WTC11 (cell line): ENCODE measurements around the gene RBM4. TPM values are rescaled to one million over a fixed set of nuclear protein-coding genes. Genes with fewer than 3 reads are reported as not detected.

Experiments used
- ATAC-seq: fragments of 200-7000 bp; cut with Tn5 transposase; 2 replicates; pipeline ENCODE4 v1.10.0; 2021; ENCODE audit warnings: mild to moderate bottlenecking, moderate library complexity
- CTCF ChIA-PET: fragments of 300-600 bp; sonication (Branson Sonifier 250); formaldehyde crosslinking; loops from one replicate; lab custom pipeline; 2021; ENCODE audit warnings: antibody characterized with exemption; lab: Charles Lee
- POLR2A ChIA-PET: fragments of 350-600 bp; sonication (Branson Sonifier 250); formaldehyde crosslinking; loops from one replicate; lab custom pipeline; 2021; ENCODE audit warnings: antibody characterized with exemption; lab: Charles Lee
- DNase-seq: peaks from one replicate; pipeline ENCODE4 v3.0.0; 2021; ENCODE audit warnings: low spot score
- H3K27ac Mint-ChIP-seq: 2 replicates; pipeline ENCODE4 v1.8.0; 2021; ENCODE audit warnings: mixed read lengths
- H3K27me3 Mint-ChIP-seq: 2 replicates; pipeline ENCODE4 v1.8.0; 2021; ENCODE audit warnings: low read depth, mild to moderate bottlenecking, moderate library complexity, mixed read lengths
- H3K36me3 Mint-ChIP-seq: 2 replicates; pipeline ENCODE4 v1.8.0; 2021; ENCODE audit warnings: mixed read lengths
- H3K4me1 Mint-ChIP-seq: 2 replicates; pipeline ENCODE4 v1.8.0; 2022; ENCODE audit warnings: mixed read lengths
- H3K4me3 Mint-ChIP-seq: 2 replicates; pipeline ENCODE4 v1.8.0; 2021; ENCODE audit warnings: mild to moderate bottlenecking, moderate library complexity, mixed read lengths
- H3K9me3 Mint-ChIP-seq: 2 replicates; pipeline ENCODE4 v1.8.0; 2021; ENCODE audit warnings: mixed read lengths
- ATF1 ChIP-seq: sonication (generic); formaldehyde crosslinking; IDR thresholded peaks from 2 replicates; pipeline ENCODE4 v1.8.1; 2023; ENCODE audit warnings: mild to moderate bottlenecking, moderate library complexity, missing genetic modification reagents
- CREM ChIP-seq: sonication (generic); formaldehyde crosslinking; IDR thresholded peaks from 2 replicates; pipeline ENCODE4 v1.8.1; 2022; ENCODE audit warnings: mild to moderate bottlenecking, missing genetic modification reagents, moderate library complexity
- ESRRA ChIP-seq: sonication (generic); formaldehyde crosslinking; IDR thresholded peaks from 2 replicates; pipeline ENCODE4 v1.8.1; 2022; ENCODE audit warnings: mild to moderate bottlenecking, missing genetic modification reagents, borderline replicate concordance
- GABPB1 ChIP-seq: sonication (generic); formaldehyde crosslinking; IDR thresholded peaks from 2 replicates; pipeline ENCODE4 v1.8.1; 2023; ENCODE audit warnings: mild to moderate bottlenecking, missing genetic modification reagents
- JAZF1 ChIP-seq: fragments of 250-450 bp; sonication (Bioruptor Pico); IDR thresholded peaks from 2 replicates; pipeline ENCODE4 v1.9.0; 2021; ENCODE audit warnings: moderate library complexity, mild to moderate bottlenecking, inconsistent platforms
- KAT7 ChIP-seq: sonication (generic); formaldehyde crosslinking; IDR thresholded peaks from 2 replicates; pipeline ENCODE4 v1.8.1; 2023; ENCODE audit warnings: missing genetic modification reagents, mild to moderate bottlenecking, borderline replicate concordance
- NR1H2 ChIP-seq: sonication (generic); formaldehyde crosslinking; IDR thresholded peaks from 2 replicates; pipeline ENCODE4 v1.9.0; 2021; ENCODE audit warnings: mild to moderate bottlenecking, moderate library complexity, missing genetic modification reagents
- OVOL2 ChIP-seq: fragments of 250-450 bp; sonication (Bioruptor Pico); IDR thresholded peaks from 2 replicates; pipeline ENCODE4 v1.9.0; 2021; ENCODE audit warnings: mild to moderate bottlenecking, borderline replicate concordance
- SOX15 ChIP-seq: fragments of 250-450 bp; sonication (Bioruptor Pico); IDR thresholded peaks from 2 replicates; pipeline ENCODE4 v1.9.0; 2021; ENCODE audit warnings: mild to moderate bottlenecking
- TCF7 ChIP-seq: sonication (generic); formaldehyde crosslinking; IDR thresholded peaks from 2 replicates; pipeline ENCODE4 v1.8.0; 2022; ENCODE audit warnings: mild to moderate bottlenecking, low read depth, missing genetic modification reagents, moderate library complexity
- TEAD4 ChIP-seq: sonication (generic); formaldehyde crosslinking; IDR thresholded peaks from 2 replicates; pipeline ENCODE4 v1.8.0; 2022; ENCODE audit warnings: mild to moderate bottlenecking, missing genetic modification reagents
- ZNF138 ChIP-seq: sonication (generic); formaldehyde crosslinking; conservative IDR thresholded peaks from 2 replicates; pipeline ENCODE4 v1.8.1; 2022; ENCODE audit warnings: mild to moderate bottlenecking, moderate library complexity, missing genetic modification reagents
- ZNF423 ChIP-seq: fragments of 250-450 bp; sonication (Bioruptor Pico); IDR thresholded peaks from 2 replicates; pipeline ENCODE4 v2.1.2; 2022; ENCODE audit warnings: mild to moderate bottlenecking, moderate library complexity
- total RNA-seq: library from RNA; stranded (reverse); gene quantifications from 3 replicates; pipeline ENCODE4 v1.2.3, GENCODE V29; 2021
- TF ChIP-seq, protein P1 (sequence below): sonication (generic); formaldehyde crosslinking; IDR thresholded peaks from 2 replicates; pipeline ENCODE4 v1.8.0; 2022; ENCODE audit warnings: mild to moderate bottlenecking, missing genetic modification reagents
- TF ChIP-seq, protein P2 (sequence below): fragments of 250-450 bp; sonication (Bioruptor Pico); IDR thresholded peaks from 2 replicates; pipeline ENCODE4 v1.9.0; 2021; ENCODE audit warnings: mild to moderate bottlenecking
- TF ChIP-seq, protein P3 (sequence below): sonication (generic); formaldehyde crosslinking; IDR thresholded peaks from 2 replicates; pipeline ENCODE4 v1.8.1; 2022; ENCODE audit warnings: low read depth, missing genetic modification reagents, borderline replicate concordance
- TF ChIP-seq, protein P4 (sequence below): sonication (generic); formaldehyde crosslinking; IDR thresholded peaks from 2 replicates; pipeline ENCODE4 v1.8.0; 2023; ENCODE audit warnings: missing genetic modification reagents
- TF ChIP-seq, protein P5 (sequence below): sonication (generic); formaldehyde crosslinking; conservative IDR thresholded peaks from 2 replicates; pipeline ENCODE4 v1.8.1; 2022; ENCODE audit warnings: mild to moderate bottlenecking, missing genetic modification reagents
- TF ChIP-seq, protein P6 (sequence below): fragments of 250-450 bp; sonication (Bioruptor Pico); IDR thresholded peaks from 2 replicates; pipeline ENCODE4 v2.1.2; 2022; ENCODE audit warnings: mild to moderate bottlenecking, moderate library complexity
- TF ChIP-seq, protein P7 (sequence below): sonication (generic); formaldehyde crosslinking; IDR thresholded peaks from 2 replicates; pipeline ENCODE4 v1.8.1; 2022; ENCODE audit warnings: missing genetic modification reagents, borderline replicate concordance

The RBM4 gene
- total RNA-seq, 1 experiment from 2014 or later: 144 TPM

DNA sequence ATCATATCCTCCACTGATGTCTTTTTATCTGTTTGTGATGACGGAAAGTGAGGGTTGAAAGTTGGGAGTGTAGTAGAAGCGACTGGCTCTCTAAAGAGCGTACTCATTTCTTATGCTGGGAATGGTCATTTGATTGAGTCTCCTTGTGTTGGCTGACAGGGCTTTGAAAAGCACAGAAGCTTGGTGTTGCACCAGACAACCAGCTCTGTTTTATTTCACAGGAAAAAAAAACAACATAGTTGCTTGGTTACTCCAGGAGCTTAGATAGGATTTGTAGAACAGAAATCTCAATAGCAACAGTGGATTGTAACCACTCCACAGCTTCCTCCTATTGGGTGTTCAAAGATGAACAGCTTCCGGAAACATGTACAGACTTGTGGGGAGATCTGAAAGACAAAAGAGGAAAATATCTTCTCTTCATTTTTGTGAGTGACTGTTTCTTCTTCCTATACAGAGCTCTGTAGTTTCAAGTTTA lies 19.4 kb upstream of the RBM4 start:
- ChIA-PET CTCF (interaction anchor here (0.6 to 2.0 kb wide), 2 partner anchors 59 to 85 kb away, joined by 3 to 8 read pairs; partner anchors contain the start of gene RBM4B), POLR2A (interaction anchor here (0.6 to 1.0 kb wide), 3 partner anchors 19 to 1654 kb away, joined by 3 to 13 read pairs (median 3); partner anchors contain the start of gene RBM4)
- no peak for TF ChIP-seq ZNF138 (CRISPR knock-in tag)
- TF ChIP-seq CREM (CRISPR knock-in tag): no peak
- no peak for TF ChIP-seq NR1H2 (CRISPR knock-in tag)
- Mint-ChIP-seq H3K36me3 (peaks cover 52% of the 10 kb centered on the region), H3K27me3 (no peaks in the 10 kb centered on the region), H3K9me3 (no peaks in the 10 kb centered on the region), H3K4me1 (peaks cover 36% of the 10 kb centered on the region), H3K4me3 (peak overlapping the region; percentile 98), H3K27ac (peak overlapping the region; percentile 88)
- ATAC-seq (no peak), DNase-seq (no peak)

DNA sequence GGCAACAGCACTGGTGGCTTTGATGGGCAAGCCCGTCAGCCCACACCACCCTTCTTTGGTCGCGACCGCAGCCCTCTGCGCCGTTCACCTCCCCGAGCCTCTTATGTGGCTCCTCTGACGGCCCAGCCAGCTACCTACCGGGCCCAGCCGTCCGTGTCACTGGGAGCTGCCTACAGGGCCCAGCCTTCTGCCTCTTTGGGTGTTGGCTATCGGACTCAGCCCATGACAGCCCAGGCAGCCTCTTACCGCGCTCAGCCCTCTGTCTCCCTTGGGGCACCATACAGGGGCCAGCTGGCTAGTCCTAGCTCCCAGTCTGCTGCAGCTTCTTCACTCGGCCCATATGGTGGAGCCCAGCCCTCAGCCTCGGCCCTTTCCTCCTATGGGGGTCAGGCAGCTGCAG lies 14.1 kb upstream of the RBM4 start:
- H3K27ac Mint-ChIP-seq: no peak overlapping the region
- H3K36me3 Mint-ChIP-seq: peaks cover 73% of the 10 kb centered on the region
- H3K27me3 Mint-ChIP-seq: no peaks in the 10 kb centered on the region
- H3K4me1 Mint-ChIP-seq: peaks cover 16% of the 10 kb centered on the region
- no peak overlapping the region for H3K4me3 Mint-ChIP-seq
- TF ChIP-seq, protein P1, sequence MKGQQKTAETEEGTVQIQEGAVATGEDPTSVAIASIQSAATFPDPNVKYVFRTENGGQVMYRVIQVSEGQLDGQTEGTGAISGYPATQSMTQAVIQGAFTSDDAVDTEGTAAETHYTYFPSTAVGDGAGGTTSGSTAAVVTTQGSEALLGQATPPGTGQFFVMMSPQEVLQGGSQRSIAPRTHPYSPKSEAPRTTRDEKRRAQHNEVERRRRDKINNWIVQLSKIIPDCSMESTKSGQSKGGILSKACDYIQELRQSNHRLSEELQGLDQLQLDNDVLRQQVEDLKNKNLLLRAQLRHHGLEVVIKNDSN (CRISPR knock-in tag): no peak
- TF ChIP-seq, protein P2, sequence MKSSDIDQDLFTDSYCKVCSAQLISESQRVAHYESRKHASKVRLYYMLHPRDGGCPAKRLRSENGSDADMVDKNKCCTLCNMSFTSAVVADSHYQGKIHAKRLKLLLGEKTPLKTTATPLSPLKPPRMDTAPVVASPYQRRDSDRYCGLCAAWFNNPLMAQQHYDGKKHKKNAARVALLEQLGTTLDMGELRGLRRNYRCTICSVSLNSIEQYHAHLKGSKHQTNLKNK (CRISPR knock-in tag): no peak
- no peak for TF ChIP-seq OVOL2 (CRISPR knock-in tag)
- no peak for TF ChIP-seq ESRRA (CRISPR knock-in tag)
- no peak for TF ChIP-seq JAZF1 (CRISPR knock-in tag)
- TF ChIP-seq GABPB1: no peak
- TF ChIP-seq, protein P3, sequence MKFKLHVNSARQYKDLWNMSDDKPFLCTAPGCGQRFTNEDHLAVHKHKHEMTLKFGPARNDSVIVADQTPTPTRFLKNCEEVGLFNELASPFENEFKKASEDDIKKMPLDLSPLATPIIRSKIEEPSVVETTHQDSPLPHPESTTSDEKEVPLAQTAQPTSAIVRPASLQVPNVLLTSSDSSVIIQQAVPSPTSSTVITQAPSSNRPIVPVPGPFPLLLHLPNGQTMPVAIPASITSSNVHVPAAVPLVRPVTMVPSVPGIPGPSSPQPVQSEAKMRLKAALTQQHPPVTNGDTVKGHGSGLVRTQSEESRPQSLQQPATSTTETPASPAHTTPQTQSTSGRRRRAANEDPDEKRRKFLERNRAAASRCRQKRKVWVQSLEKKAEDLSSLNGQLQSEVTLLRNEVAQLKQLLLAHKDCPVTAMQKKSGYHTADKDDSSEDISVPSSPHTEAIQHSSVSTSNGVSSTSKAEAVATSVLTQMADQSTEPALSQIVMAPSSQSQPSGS (CRISPR knock-in tag): no peak
- TF ChIP-seq KAT7 (CRISPR knock-in tag): no peak
- no peak for TF ChIP-seq SOX15
- TF ChIP-seq, protein P4, sequence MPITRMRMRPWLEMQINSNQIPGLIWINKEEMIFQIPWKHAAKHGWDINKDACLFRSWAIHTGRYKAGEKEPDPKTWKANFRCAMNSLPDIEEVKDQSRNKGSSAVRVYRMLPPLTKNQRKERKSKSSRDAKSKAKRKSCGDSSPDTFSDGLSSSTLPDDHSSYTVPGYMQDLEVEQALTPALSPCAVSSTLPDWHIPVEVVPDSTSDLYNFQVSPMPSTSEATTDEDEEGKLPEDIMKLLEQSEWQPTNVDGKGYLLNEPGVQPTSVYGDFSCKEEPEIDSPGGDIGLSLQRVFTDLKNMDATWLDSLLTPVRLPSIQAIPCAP: no peak
- TF ChIP-seq, protein P5, sequence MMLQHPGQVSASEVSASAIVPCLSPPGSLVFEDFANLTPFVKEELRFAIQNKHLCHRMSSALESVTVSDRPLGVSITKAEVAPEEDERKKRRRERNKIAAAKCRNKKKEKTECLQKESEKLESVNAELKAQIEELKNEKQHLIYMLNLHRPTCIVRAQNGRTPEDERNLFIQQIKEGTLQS (CRISPR knock-in tag): no peak
- TF ChIP-seq TEAD4 (CRISPR knock-in tag): no peak
- no peak for TF ChIP-seq ZNF423 (CRISPR knock-in tag)
- TF ChIP-seq, protein P6, sequence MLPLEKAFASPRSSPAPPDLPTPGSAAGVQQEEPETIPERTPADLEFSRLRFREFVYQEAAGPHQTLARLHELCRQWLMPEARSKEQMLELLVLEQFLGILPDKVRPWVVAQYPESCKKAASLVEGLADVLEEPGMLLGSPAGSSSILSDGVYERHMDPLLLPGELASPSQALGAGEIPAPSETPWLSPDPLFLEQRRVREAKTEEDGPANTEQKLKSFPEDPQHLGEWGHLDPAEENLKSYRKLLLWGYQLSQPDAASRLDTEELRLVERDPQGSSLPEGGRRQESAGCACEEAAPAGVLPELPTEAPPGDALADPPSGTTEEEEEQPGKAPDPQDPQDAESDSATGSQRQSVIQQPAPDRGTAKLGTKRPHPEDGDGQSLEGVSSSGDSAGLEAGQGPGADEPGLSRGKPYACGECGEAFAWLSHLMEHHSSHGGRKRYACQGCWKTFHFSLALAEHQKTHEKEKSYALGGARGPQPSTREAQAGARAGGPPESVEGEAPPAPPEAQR: no peak
- TF ChIP-seq ATF1 (CRISPR knock-in tag): no peak
- no peak for TF ChIP-seq TCF7 (CRISPR knock-in tag)
- TF ChIP-seq, protein P7, sequence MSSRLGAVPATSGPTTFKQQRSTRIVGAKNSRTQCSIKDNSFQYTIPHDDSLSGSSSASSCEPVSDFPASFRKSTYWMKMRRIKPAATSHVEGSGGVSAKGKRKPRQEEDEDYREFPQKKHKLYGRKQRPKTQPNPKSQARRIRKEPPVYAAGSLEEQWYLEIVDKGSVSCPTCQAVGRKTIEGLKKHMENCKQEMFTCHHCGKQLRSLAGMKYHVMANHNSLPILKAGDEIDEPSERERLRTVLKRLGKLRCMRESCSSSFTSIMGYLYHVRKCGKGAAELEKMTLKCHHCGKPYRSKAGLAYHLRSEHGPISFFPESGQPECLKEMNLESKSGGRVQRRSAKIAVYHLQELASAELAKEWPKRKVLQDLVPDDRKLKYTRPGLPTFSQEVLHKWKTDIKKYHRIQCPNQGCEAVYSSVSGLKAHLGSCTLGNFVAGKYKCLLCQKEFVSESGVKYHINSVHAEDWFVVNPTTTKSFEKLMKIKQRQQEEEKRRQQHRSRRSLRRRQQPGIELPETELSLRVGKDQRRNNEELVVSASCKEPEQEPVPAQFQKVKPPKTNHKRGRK (CRISPR knock-in tag): no peak
- TF ChIP-seq, all 79 proteins: peak for 0
- DNase-seq (no peak), ATAC-seq (no peak)
- CTCF ChIA-PET: interaction anchor here (0.9 kb wide), 3 partner anchors 13 to 114 kb away, joined by 3 read pairs; partner anchors contain the start of gene BBS1
- POLR2A ChIA-PET: interaction anchor here (0.5 to 2.0 kb wide), 3 partner anchors 14 to 78 kb away, joined by 3 to 14 read pairs (median 3); partner anchors contain the start of genes ACTN3, RBM4, RBM4B and ZDHHC24
- H3K9me3 Mint-ChIP-seq: no peaks in the 10 kb centered on the region
